ENCODE data around the gene CPNE8. TPM values are rescaled to one million over a fixed set of nuclear protein-coding genes. Genes with fewer than 3 reads are reported as not detected.
"Not testable (repeated sequence)": the region's sequence is repeated elsewhere in the genome, so short reads cannot be mapped to it uniquely, and the experiment has no call there.

CPNE8 gene
- total RNA-seq, 1 donor: 36.8 TPM

GRCh38 chr12:38746744-38747143, 158.6 kb downstream of the CPNE8 start:
- TF ChIP-seq CTCF (IDR thresholded peaks at IDR 0.05; ENCODE audit: insufficient read depth, low read length): no peak
- no peak overlapping the region for H3K4me3 ChIP-seq (ENCODE audit: low read depth, low read length)
- no peak for DNase-seq (ENCODE audit: low read depth)

- no peak for TF ChIP-seq CTCF (IDR thresholded peaks at IDR 0.05; ENCODE audit: insufficient read depth, low read length)
- no peak for DNase-seq (ENCODE audit: low read depth)
- H3K4me3 ChIP-seq (ENCODE audit: low read depth, low read length): no peak overlapping the region
These were observed 159.8 kb downstream of the CPNE8 start for GRCh38 chr12:38745601-38746000.

- TF ChIP-seq CTCF (IDR thresholded peaks at IDR 0.05; ENCODE audit: insufficient read depth, low read length): no peak
- no peak overlapping the region for H3K4me3 ChIP-seq (ENCODE audit: low read depth, low read length)
- DNase-seq (ENCODE audit: low read depth): peak; percentile 83
These were observed 161.3 kb downstream of the CPNE8 start for GRCh38 chr12:38744041-38744440.

- H3K4me3 ChIP-seq (ENCODE audit: low read depth, low read length); DNase-seq (ENCODE audit: low read depth): not testable (repeated sequence)
These were observed 162.9 kb downstream of the CPNE8 start for GRCh38 chr12:38742496-38742895.

- peak; percentile 15 for DNase-seq (ENCODE audit: low read depth)
- no peak for TF ChIP-seq CTCF (IDR thresholded peaks at IDR 0.05; ENCODE audit: insufficient read depth, low read length)
These were observed 168.6 kb downstream of the CPNE8 start for GRCh38 chr12:38736821-38737220.

GRCh38 chr12:38732761-38733160, 172.6 kb downstream of the CPNE8 start:
- no peak overlapping the region for H3K4me3 ChIP-seq (ENCODE audit: low read depth, low read length)
- DNase-seq (ENCODE audit: low read depth): no peak
- TF ChIP-seq CTCF (IDR thresholded peaks at IDR 0.05; ENCODE audit: insufficient read depth, low read length): no peak

More at GRCh38 chr12:38736821-38737220, 168.6 kb downstream of the CPNE8 start:
- H3K4me3 ChIP-seq (ENCODE audit: low read depth, low read length): no peak overlapping the region

GRCh38 chr12:38728894-38729293, 176.5 kb downstream of the CPNE8 start:
- H3K4me3 ChIP-seq (ENCODE audit: low read depth, low read length): no peak overlapping the region
- DNase-seq (ENCODE audit: low read depth): no peak
- no peak for TF ChIP-seq CTCF (IDR thresholded peaks at IDR 0.05; ENCODE audit: insufficient read depth, low read length)

Data from fibroblast of the aortic adventitia (primary cell).